GM23248 (cell line): ENCODE measurements around the gene RBBP8NL. TPM values are rescaled to one million over a fixed set of nuclear protein-coding genes. Genes with fewer than 3 reads are reported as not detected.

Source experiments
- DNase-seq: peaks from one replicate; pipeline ENCODE4 v3.0.0-alpha.2; 2015
- H2AFZ ChIP-seq: fragments of 200-600 bp; sonication (generic); 2 replicates; pipeline ENCODE4 v1.6.1; 2016; ENCODE audit warnings: antibody characterized with exemption
- H3F3A ChIP-seq: fragments of 200-600 bp; sonication (generic); 2 replicates; pipeline ENCODE4 v1.6.1; 2016; ENCODE audit warnings: mild to moderate bottlenecking, antibody characterized with exemption, mixed run types; ENCODE audit not compliant: insufficient read depth
- H3K27ac ChIP-seq: fragments of 200-600 bp; sonication (generic); 2 replicates; pipeline ENCODE4 v1.5.1; 2016; ENCODE audit warnings: mild to moderate bottlenecking
- H3K27me3 ChIP-seq: fragments of 200-600 bp; sonication (generic); replicated peaks from 2 replicates; pipeline ENCODE4 v1.6.1; 2016; ENCODE audit warnings: mild to moderate bottlenecking; ENCODE audit not compliant: insufficient read depth
- H3K36me3 ChIP-seq: fragments of 200-600 bp; sonication (generic); 2 replicates; pipeline ENCODE4 v1.6.1; 2016; ENCODE audit warnings: low read depth, mild to moderate bottlenecking
- H3K4me1 ChIP-seq: fragments of 200-600 bp; sonication (generic); 2 replicates; pipeline ENCODE4 v1.6.1; 2016; ENCODE audit warnings: mild to moderate bottlenecking; ENCODE audit not compliant: insufficient read depth
- H3K4me2 ChIP-seq: fragments of 200-600 bp; sonication (generic); one replicate; pipeline ENCODE4 v1.6.1; 2016; ENCODE audit warnings: mild to moderate bottlenecking; ENCODE audit not compliant: unreplicated experiment
- H3K4me3 ChIP-seq: fragments of 200-600 bp; sonication (generic); 2 replicates; pipeline ENCODE4 v1.5.1; 2016; ENCODE audit warnings: mild to moderate bottlenecking
- H3K79me2 ChIP-seq: fragments of 200-600 bp; sonication (generic); 2 replicates; pipeline ENCODE4 v1.6.1; 2016; ENCODE audit warnings: mild to moderate bottlenecking; ENCODE audit not compliant: insufficient read depth
- H3K9ac ChIP-seq: fragments of 200-600 bp; sonication (generic); 2 replicates; pipeline ENCODE4 v1.6.1; 2016; ENCODE audit warnings: mild to moderate bottlenecking
- H3K9me2 ChIP-seq: fragments of 200-600 bp; sonication (generic); 2 replicates; pipeline ENCODE4 v1.6.1; 2016; ENCODE audit warnings: mixed run types, mild to moderate bottlenecking, moderate library complexity; ENCODE audit not compliant: insufficient read depth
- H3K9me3 ChIP-seq: fragments of 200-600 bp; sonication (generic); one replicate; pipeline ENCODE4 v1.6.1; 2017; ENCODE audit warnings: low read depth
- H4K20me1 ChIP-seq: fragments of 200-600 bp; sonication (generic); 2 replicates; pipeline ENCODE4 v1.6.0; 2016; ENCODE audit not compliant: insufficient read depth
- EZH2 ChIP-seq: fragments of 200-600 bp; sonication (generic); IDR thresholded peaks from 2 replicates; pipeline ENCODE4 v1.6.1; 2018; ENCODE audit warnings: antibody characterized with exemption, mild to moderate bottlenecking; ENCODE audit not compliant: insufficient read depth, poor library complexity, severe bottlenecking
- EZH2phosphoT487 ChIP-seq: fragments of 200-600 bp; sonication (generic); IDR thresholded peaks from 2 replicates; pipeline ENCODE4 v1.6.1; 2018; ENCODE audit warnings: antibody characterized with exemption, moderate library complexity, mild to moderate bottlenecking, low read depth; ENCODE audit not compliant: insufficient read depth
- WGBS, 2 experiments: methylation state at CpG; one replicate each; pipeline ENCODE4 v1.1.6; 2015 to 2017; ENCODE audit warnings: low lambda C conversion rate in 2 of 2, low coverage in 1 of 2; ENCODE audit errors: missing lambda C conversion rate in 2 of 2; 5-methylcytosine and 5-hydroxymethylcytosine counted together
- in situ Hi-C: fragments of 300-500 bp; cut with MboI; formaldehyde crosslinking; loops from 2 replicates; pipeline ENCODE4 v1.15.0; 2020
- polyA plus RNA-seq: library from polyadenylated mRNA; unstranded; fragments of >200 nt; fragmentation: Nextera tagmentation; extraction: Ambion mirVana; gene quantifications from 2 replicates; pipeline ENCODE4 v1.2.1, GENCODE V29; 2016
- total RNA-seq: library from RNA; depleted of rRNA; stranded (reverse); fragments of >200 nt; shearing (Covaris generic); gene quantifications from 2 replicates; pipeline ENCODE4 v1.2.3, GENCODE V29; 2014

The RBBP8NL gene
- total and polyA plus RNA-seq, 2 experiments from 2014 or later = not detected

DNA sequence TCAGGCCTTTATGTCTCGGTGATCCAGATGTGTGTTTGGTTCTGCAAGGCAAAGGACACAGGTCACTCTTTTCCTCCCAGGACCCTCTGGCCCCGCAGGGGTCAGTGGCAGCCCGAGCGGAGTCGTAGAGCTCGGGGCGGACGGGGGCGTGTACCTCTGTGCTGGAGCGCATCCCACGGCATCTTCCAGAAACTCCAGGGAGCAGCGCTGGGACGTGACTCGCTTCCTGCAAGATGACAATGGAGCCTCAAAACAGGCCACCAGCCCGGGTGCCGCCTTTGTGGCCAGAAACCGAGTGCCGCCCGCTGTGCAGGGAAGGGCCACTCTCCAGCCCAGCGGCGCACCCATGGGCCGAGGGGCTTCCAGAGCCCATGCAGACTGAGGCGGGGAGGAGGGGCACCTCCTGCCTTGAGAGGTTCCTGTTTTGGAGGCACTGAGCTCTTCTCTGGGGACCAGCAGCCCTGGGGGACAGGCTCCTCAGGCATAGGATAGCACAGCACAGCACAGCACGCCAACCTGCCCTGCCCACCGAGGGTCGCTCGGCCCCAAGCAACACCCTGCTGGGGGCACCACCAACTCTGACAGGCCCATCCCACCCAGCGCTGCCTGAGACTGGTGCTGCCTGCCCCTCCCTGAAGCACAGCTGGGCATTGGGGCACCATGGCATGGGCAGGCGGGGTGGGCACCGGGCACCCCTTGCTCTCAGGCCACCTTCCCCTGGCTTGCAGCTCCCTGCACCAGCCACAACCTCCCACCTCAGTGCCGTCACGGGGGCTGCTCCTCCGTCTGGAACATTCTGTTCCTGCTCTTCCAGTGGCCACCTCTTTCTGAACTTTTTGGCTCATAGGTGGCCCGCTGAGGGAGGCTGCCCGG, 30.7 kb downstream of the RBBP8NL start:
- Histone ChIP-seq H3K27ac (no peak overlapping the region), H3K27me3 (no peaks in the 10 kb centered on the region), H3K79me2 (no peaks in the 10 kb centered on the region), H4K20me1 (no peaks in the 10 kb centered on the region), H2AFZ (no peak overlapping the region), H3K9me3 (no peaks in the 10 kb centered on the region), H3K4me3 (no peak overlapping the region), H3K4me1 (no peaks in the 10 kb centered on the region), H3K9ac (no peak overlapping the region), H3K4me2 (no peak overlapping the region), H3K9me2 (no peaks in the 10 kb centered on the region), H3F3A (no peaks in the 10 kb centered on the region), H3K36me3 (no peaks in the 10 kb centered on the region)
- no peak for DNase-seq
- in situ Hi-C loops = loop anchor here (25.0 kb wide), 1 partner anchor 384 kb away; no protein-coding TSS in a partner anchor
- TF ChIP-seq EZH2 (no peak), EZH2phosphoT487 (no peak)
- WGBS, 2 experiments = 85 to 88% methylated on average over 32 to 34 of the region's 35 CpGs

DNA sequence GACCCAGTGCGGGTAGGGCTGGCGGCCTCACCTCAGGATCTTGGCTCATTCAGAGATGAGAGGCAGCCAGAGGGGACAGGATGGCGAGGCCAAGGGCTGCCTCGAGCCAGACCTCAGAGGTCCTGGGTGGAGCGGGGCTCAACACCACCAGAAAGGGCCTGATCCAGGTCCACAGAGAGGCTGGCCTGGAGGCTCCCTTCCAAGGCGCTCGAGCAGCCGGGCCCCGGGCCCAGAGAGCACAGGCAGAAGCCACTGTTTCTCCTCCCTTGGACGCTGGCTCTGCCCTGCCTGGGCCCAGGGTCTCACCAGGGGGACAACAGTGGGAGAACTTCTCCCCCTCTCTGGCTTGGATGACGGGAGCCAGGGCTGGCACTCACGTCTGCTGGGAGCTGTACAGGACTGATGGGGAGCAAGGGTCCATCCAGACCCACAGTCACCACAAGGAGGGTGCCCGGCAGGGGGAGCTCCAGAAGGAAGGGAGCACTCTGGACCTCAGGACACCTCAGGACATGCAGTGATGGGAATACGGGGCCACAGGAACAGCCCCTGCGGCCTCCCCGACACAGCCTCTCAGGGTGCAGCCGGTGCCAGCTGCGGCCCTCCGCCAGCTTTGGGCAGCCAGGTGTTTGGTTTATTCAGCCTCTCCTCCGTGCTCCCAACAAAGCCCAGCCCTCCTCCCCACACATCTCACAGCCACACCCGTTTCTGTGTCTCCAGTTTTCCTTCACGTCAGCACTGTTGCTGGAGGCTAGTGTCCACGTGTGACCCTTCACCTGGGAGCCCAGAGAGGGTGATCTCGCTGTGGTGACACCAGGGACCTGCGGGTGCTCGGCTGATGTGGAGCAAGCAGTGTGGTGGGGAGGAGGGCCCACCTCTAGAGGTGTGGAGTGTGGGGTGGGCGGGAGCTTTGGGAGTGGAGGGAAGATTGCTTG, 31.8 kb downstream of the RBBP8NL start:
- no peaks in the 10 kb centered on the region for H3K4me1 ChIP-seq
- no peaks in the 10 kb centered on the region for H3K36me3 ChIP-seq
- no peak overlapping the region for H3K9ac ChIP-seq
- no peaks in the 10 kb centered on the region for H3K79me2 ChIP-seq
- 0 out of 2 replicates have a peak, but pooled peaks cover under 1% of the 10 kb centered on the region for H3F3A ChIP-seq
- no peak overlapping the region for H3K27ac ChIP-seq
- 86 to 87% methylated on average over 25 to 27 of the region's 27 CpGs for WGBS, 2 experiments
- no peak overlapping the region for H3K4me2 ChIP-seq
- no peaks in the 10 kb centered on the region for H3K9me2 ChIP-seq
- no peak for DNase-seq
- H3K9me3 ChIP-seq = no peaks in the 10 kb centered on the region
- in situ Hi-C loops = loop anchor here (25.0 kb wide), 1 partner anchor 383 kb away; no protein-coding TSS in a partner anchor
- no peaks in the 10 kb centered on the region for H4K20me1 ChIP-seq
- TF ChIP-seq EZH2phosphoT487 (no peak), EZH2 (no peak)
- H2AFZ ChIP-seq = no peak overlapping the region
- no peak overlapping the region for H3K4me3 ChIP-seq
- H3K27me3 ChIP-seq = no peaks in the 10 kb centered on the region

DNA sequence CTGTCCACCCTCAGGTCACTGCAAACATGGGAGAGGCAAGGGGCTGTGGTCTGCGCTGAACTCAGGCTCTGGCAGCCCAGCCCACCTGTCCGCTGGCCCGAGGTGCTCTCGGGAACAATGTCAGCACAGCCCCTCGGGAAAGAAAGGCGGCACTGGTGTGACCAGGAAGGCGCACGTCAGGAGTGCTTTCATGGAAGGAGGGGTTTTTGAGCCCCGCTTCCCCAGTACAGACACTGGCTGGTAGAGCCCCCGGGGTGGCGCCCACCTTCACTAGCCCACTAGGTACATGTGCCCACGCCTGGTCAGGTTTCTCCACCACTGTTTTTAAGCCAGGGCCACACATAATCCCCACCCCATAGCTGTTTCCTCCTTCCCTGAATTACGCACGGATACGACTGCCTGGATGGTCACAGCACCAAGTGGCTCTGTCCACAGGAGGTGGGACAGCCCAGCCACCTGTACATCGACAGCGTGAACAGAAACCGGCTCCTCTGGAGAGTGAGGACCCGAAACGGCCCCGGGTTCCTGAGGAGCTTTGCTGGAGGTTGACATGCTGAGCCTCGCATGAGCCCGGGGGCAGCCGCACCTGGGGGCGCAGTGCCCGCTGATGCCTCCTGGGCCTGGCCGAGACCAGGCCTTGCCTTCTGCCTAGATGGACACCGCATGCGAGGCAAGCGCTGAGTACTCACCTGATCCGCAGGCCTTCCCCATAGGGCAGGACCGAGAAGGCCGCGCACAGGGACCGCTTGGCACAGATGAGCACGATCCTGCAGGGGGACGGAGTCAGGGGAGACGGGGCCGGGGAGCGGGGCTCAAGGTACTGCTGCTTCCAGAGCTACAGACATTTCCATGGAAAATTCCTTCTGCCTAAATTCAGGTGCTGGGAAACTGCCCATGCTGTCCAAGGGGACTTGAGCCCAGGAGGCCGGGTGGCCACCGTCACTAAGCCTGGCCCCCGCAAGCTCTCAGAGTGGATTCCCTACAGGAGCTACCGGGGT, 32.8 kb downstream of the RBBP8NL start:
- no peaks in the 10 kb centered on the region for H3K27me3 ChIP-seq
- no peak overlapping the region for H3K4me3 ChIP-seq
- 89 to 93% methylated on average over 37 to 44 of the region's 44 CpGs for WGBS, 2 experiments
- H2AFZ ChIP-seq = no peak overlapping the region
- no peaks in the 10 kb centered on the region for H3K9me3 ChIP-seq
- H3K9me2 ChIP-seq = no peaks in the 10 kb centered on the region
- H3K4me2 ChIP-seq = no peak overlapping the region
- no peaks in the 10 kb centered on the region for H3K36me3 ChIP-seq
- in situ Hi-C loops = loop anchor here (25.0 kb wide), 1 partner anchor 382 kb away; no protein-coding TSS in a partner anchor
- H3K9ac ChIP-seq = no peak overlapping the region
- no peak for TF ChIP-seq EZH2phosphoT487
- no peak for TF ChIP-seq EZH2
- no peaks in the 10 kb centered on the region; the same call in 1 of the 2 replicates for H3K79me2 ChIP-seq
- H3F3A ChIP-seq = peaks cover 10% of the 10 kb centered on the region; the same call in 1 of the 2 replicates
- no peak for DNase-seq
- H4K20me1 ChIP-seq = no peaks in the 10 kb centered on the region
- no peak overlapping the region for H3K27ac ChIP-seq
- no peaks in the 10 kb centered on the region for H3K4me1 ChIP-seq
